NCI-H748 (cell line): ENCODE results near the gene STK35.
"Not testable (repeated sequence)": the region's sequence is repeated elsewhere in the genome, so short reads cannot be mapped to it uniquely, and the experiment has no call there.

Experiments used
- DNase-seq: peaks from one replicate; lab custom pipeline; 2025; ENCODE audit not compliant: unreplicated experiment; lab: John Stamatoyannopoulos, UW

STK35 gene

GRCh38 chr20:2179949-2180348, 78.3 kb downstream of the STK35 start:
- DNase-seq = no peak

- no peak for DNase-seq
Observed at GRCh38 chr20:2183381-2183780, 81.8 kb downstream of the STK35 start.

- DNase-seq = not testable (repeated sequence)
Observed at GRCh38 chr20:2184933-2185332, 83.3 kb downstream of the STK35 start.

GRCh38 chr20:2195614-2196013, 94.0 kb downstream of the STK35 start:
- no peak for DNase-seq

GRCh38 chr20:2197166-2197565, 95.5 kb downstream of the STK35 start:
- DNase-seq = no peak
